Activated gamma-delta T cell (primary cell): ENCODE measurements around the gene TP53I3.
"Not testable (repeated sequence)": the region's sequence is repeated elsewhere in the genome, so short reads cannot be mapped to it uniquely, and the experiment has no call there.

ENCODE experiments used
- DNase-seq: peaks from one replicate; lab custom pipeline; 2025; lab: John Stamatoyannopoulos, UW

The TP53I3 gene

GRCh38 chr2:24054366-24055010 lies 30.1 kb downstream of the TP53I3 start:
- no peak for DNase-seq

- no peak for DNase-seq
Observed at GRCh38 chr2:24052951-24053350, 31.7 kb downstream of the TP53I3 start.

- no peak for DNase-seq
Observed at GRCh38 chr2:24051833-24052232, 32.8 kb downstream of the TP53I3 start.

GRCh38 chr2:24050041-24050979 lies 34.3 kb downstream of the TP53I3 start:
- DNase-seq = peak; percentile 10

- DNase-seq = peak; percentile 56
Observed at GRCh38 chr2:24049485-24050021, 35.1 kb downstream of the TP53I3 start, which contains the start of gene FKBP1B. Gene FKBP1B, plus strand, starts transcription at chr2:24049741. Its CDS starts 109 bp downstream, at chr2:24049850.

- DNase-seq = no peak
Observed at GRCh38 chr2:24048769-24049484, 35.7 kb downstream of the TP53I3 start.

GRCh38 chr2:24047703-24048033 lies 37.0 kb downstream of the TP53I3 start:
- DNase-seq = no peak

- peak; percentile 62 for DNase-seq
Observed at GRCh38 chr2:24046930-24047702, 37.5 kb downstream of the TP53I3 start, which contains the start of gene WDCP. Gene WDCP, minus strand, starts transcription at chr2:24047391. Its CDS starts 7,897 bp downstream, at chr2:24039494.

GRCh38 chr2:24046599-24046929 lies 38.1 kb downstream of the TP53I3 start:
- no peak for DNase-seq

GRCh38 chr2:24045511-24046508 lies 38.8 kb downstream of the TP53I3 start:
- DNase-seq = no peak

- DNase-seq = not testable (repeated sequence)
Observed at GRCh38 chr2:24043133-24043532, 41.5 kb downstream of the TP53I3 start.

- DNase-seq = no peak
Observed at GRCh38 chr2:24040511-24040910, 44.1 kb downstream of the TP53I3 start.

- no peak for DNase-seq
Observed at GRCh38 chr2:24038786-24039499, 45.7 kb downstream of the TP53I3 start.
